GM19043 (cell line): ENCODE measurements around the gene KIF1A.

Experiments used
- ATAC-seq: cut with Tn5 transposase; IDR thresholded peaks from one replicate; pipeline ENCODE4 v1.9.1; 2021; ENCODE audit warnings: low read depth; ENCODE audit not compliant: unreplicated experiment

Gene KIF1A

DNA sequence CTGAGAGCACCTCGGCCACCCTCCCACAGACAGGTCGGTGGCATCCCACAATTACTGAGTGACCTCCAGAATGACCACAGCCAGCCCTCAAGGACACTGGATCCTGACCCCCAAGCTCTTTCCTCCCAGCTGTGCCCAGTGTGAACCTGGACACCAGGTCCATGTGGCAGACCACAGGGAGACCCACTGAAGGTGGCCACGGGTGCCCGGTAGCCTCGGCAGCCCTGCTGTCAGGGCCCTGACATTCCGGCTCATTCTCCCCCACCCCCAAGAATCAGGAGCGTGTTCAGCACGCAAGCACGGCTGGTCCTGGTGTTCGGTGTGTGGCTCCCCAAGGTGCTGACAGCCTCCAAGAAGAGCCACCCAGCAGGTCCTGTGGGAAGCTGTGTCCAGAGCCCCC, 95.6 kb downstream of the KIF1A start:
- ATAC-seq: no peak

DNA sequence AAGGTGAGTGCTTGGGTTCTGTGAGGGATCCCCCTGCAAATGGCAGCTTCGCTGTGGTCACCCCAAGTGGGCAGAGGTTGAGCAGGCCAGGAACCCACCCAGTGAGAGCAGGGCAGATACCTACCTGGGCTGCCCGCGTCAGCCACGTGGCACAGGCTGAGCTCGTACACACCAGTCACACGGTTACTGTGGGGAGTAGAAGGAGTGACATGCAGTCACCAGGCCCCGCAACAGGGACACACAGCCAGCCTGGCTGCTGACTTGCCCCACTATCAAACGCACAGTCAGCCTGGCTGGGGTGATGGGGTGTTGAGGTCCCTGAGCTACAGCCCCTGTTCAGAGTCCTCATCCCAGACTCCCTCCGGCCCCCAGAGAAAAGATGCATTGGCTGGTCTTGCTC, 96.2 kb downstream of the KIF1A start:
- no peak for ATAC-seq

DNA sequence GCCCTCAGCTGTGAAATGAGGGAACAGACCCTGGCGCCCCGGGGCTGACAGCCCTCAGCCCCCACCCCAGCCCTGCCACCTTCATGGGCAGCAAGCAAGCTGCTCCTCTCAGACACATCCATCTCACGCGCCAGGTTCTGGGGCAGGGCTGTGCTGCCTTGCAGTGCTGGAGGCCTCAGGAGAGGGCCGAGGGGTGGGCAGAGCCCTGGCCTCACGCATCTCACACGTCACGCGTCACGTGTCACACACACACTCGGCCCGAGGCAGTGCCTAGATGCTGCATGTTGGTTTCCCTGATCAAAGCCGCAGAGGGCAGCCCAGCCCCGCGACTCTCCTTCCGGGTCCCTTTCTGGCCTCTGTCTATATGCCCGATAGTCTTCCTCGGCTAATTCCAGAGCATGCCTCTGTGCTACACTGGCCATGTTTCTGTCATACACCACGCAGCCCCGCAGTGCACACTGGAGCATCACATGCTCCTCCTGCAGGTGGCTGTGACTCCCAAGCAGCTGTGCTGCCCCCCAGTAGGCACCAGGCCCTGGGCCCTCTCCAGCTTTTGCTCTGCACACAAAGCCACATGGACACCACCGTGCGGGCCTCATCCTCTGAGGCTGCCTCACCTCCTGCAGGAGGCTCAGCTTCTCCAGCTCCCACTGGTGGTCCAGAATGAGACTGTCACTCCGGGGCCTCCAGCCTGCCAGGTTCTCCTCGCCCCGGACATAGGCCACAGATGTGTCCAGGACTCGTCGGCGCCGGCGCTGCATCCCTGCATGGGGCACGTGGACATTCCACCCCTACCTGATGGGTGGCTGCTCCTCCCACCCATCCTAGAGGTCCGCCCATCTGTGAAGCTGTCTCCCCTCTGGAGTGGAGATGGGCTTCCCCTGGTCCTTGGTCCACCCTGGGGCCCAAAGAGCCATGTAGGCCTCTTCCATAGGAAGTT, 97.0 kb downstream of the KIF1A start:
- ATAC-seq: no peak

GRCh38 chr2:240722376-240722775, 97.6 kb downstream of the KIF1A start:
- ATAC-seq: no peak

- ATAC-seq: no peak
Observed at GRCh38 chr2:240721596-240722180, 98.3 kb downstream of the KIF1A start.

DNA sequence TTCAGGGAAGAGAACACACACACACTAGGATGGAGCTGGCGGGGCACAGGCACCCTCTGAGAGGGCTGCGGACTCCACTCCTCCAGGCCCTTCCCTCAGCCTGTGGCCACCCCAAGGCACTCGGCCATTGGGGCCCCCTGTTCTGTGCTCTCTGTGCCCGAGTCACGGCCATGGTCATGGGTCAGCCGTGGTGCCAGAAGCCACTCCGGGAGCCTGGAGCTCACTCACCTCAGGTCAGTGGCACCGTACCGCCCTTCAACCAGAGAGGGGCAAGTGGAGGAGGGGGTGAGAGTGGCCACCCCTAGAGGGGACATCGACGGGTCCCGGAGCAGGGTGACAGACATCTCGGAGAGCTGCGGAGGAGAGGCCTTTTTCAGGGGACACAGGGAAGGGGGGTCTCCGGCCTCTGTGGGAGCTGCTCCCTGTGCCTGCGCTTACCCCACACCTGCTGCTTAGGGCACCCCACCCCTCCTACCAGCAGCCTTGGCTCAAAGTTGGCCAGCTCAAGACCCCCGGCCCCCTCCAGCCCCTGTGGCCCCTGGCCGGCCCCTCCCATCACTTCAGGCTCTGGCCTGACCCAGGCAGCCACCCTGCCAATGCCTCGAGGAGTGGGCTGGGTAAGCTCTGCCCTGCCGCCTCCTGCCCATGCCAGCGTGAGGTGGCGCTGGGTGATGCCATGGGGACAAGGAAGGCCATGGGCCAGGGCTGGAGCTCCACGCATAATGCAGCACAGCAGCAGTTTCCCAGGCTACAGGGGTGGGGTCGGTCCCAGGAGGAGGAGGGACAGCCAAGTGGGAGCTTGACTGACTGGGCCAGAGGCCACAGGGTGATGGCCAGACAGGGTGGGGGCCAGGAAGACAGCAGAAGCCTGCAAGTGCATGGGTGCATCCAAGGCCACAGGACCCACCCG, 99.1 kb downstream of the KIF1A start:
- no peak for ATAC-seq

- no peak for ATAC-seq
Observed at GRCh38 chr2:240719676-240720545, 100.1 kb downstream of the KIF1A start.

- ATAC-seq: no peak
Observed at GRCh38 chr2:240718896-240719490, 101.0 kb downstream of the KIF1A start.

DNA sequence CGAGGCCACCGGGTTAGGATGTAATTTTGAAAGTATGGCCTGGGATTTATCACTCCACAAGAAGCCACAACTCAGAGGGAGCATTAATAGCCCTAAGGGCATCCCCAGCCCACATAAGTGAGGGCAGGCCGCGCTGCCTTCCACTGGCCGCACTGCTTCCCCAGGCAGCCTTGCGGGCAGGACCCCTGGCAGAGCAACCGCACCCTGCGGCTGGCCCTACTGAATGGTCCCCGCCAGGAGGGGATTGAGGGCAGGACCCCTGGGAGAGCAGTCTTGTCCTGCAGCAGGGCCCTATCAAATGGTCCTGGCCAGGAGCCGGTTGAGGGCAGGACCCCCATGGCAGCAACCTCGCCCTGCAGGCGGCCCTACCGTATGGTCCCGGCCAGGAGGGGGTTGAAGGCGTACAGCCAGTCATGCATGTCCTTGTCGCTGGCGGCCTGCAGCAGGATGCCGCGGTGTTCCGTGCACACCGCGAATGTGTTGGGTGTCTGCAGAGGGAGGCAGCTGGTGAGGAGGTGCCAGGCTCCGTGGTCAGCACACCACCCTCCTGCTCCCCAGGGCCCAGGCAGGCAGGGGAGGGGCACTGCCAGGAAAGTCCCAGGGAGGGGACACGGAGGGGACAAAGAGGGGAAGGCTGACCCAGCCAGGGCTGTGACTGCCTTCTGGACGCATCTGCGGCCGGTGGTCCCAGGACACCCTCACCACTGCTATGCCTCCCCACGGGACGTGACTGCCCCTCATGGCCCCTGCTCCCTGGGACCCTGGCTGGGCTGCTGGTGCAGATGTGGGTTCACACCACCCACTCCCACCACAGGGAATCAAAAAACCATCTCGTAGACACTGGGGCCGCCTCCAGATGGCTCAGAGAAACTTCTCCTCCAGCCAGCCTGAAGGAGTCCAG, 102.1 kb downstream of the KIF1A start:
- no peak for ATAC-seq

GRCh38 chr2:240717181-240717641, 102.8 kb downstream of the KIF1A start:
- ATAC-seq: no peak

GRCh38 chr2:240716130-240716798, 103.8 kb downstream of the KIF1A start:
- ATAC-seq: no peak

DNA sequence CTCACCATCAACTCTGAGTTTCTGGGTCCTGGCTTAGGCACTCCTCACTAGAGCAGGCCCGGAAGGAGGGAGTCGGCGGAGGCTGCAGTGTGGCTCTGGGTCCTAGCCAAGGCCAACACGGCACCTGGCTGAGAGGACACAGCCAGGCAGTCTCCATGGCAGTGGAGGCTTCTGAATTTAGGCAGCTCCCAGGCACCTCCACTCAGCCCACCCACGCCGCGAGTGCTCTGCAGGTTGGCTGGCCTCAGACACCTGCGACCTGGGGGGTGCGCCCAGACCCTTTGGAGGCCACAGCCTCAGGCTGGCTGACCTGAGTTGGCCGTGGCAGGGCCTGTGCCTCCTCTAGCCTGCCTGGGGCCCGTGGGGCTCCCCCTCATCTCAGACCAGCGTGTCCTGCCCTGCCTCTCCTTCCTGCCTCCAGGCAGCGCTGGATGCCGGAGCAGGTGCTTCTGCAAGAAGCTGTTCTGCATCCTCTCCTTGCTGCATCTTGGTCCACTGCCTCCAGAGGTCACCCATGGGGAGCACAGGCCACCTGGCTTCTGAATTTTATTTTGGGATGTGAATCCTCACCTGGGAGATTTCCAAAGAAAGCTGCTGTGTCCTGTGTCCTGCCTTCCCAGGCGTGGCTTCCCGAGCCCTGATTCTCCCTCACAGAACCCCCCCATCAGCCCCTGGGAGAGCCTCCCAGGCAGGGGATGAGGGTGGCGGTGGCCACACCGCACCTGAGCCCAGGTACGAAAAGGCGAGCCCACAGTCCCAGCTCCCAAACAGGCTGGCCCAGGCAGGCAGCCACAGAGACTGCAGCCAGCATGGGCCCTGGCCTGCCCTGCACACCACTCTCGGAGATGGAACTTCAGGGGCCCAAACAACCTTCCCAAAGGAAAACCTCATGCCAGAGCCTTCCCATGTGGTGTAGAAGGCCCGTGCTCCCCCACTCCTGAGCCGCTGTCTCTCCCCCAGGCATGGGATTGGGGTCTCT, 105.0 kb downstream of the KIF1A start:
- ATAC-seq: no peak

DNA sequence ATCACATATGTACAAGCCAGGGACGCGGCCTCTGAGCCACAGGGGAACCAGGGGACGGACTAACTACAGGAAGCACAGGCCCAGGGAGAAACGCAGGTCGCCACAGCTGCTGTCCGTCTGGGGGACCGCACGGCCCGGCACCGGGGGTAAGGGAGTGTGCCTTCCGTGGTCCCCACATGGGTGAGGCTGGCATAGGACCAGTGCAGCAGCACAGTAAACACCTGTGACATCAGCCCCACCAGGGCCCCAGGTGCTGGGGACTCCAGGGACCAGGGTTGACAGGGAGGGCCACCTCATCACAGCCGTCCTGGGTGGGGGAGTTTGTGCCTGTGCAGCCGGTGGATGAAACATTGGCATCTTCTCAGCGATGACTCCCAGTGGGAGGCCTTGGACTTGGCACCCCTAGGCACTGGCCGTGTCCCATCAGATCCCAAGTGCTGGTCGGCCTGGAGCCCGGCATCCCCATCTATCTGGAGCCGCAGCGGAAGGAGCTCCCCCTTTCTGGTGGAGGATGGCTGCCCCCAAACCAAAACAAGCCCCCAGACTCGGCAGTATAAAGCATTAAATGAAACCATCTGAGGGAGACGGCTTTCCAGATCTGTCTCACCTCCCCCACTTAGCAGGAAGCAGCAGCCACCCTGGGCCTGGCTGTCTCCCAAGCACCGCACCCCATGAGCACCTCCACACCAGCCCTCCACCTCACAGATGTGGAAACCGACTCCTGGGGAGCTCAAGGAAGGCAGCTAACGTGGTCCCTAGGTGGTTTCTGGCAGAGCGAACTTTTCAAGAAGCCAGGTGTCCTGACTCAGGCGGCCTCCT, 105.9 kb downstream of the KIF1A start:
- no peak for ATAC-seq

GRCh38 chr2:240713071-240713927, 106.7 kb downstream of the KIF1A start:
- ATAC-seq: no peak

DNA sequence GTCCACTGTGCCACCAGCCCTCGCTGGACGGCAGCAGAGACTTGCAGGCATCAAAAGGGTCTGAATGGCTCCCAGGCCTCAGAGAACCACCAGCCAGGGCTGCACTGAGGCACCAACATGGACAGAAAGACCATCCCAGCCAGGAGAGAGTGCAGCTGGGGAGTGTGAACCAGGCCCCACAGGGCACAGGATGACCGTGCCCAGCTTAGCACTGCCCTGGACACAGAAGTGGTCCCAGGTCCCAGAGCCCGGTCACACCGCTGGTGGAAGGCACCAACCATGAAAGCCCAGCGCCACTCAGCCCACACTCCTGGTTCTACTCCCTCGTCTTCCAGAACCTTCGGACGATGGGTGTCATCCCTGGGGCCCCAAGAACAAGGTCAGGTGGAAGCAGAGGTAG, 107.9 kb downstream of the KIF1A start:
- ATAC-seq: no peak
